Amniotic epithelial cell (primary cell): Measurements from ENCODE around the gene KLRC4.
"Not testable (repeated sequence)": the region's sequence is repeated elsewhere in the genome, so short reads cannot be mapped to it uniquely, and the experiment has no call there.

Experiments used
- DNase-seq: peaks from one replicate; pipeline ENCODE4 v3.0.0-alpha.2; 2010; ENCODE audit warnings: low read depth

KLRC4 gene

DNA sequence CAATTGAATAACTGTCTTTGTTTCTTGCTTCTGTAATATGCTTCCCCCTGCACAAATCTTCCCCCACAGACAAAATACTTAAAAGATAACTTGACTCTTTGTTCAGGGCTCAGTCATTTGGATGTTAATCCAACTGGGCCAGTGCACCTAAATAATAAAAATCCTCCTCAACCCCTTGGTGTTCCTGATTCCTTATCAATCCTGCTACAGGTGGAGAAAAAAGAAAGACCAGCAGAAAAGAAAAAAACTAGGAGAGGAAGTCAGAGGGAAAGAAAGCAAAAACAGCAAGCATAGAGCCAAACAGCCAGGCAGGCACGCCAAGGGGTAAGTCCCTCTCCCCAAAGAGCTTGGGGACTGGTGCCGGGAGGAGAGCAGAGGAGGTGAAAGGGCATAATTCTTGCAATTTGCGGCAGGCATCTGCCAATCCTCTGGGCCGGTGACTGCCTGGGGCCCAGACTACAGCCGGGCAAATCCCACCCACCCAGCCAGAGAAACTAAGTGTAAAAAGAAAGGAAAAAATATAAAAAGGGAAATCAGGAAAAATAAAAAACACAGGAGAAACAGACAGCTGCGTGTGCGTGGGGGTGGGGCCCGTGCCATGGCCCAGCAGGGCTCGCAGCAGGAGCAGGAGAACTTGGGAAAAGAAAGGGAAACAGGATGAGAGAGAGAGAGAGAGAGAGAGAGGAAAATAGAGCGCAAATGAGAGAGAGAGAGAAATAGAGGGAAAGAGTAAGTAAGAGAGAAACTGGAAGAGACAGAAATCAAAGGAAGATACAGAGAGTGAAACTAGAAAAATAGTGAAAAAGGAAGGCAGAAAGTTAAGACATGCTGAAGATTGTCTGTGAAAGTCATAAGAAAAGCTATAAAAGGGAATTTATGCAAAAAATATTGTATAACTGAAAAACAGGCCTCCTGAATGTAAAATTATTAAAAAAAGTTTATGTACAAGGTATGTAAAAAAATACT lies 41.1 kb downstream of the KLRC4 start:
- DNase-seq, result no peak

- not testable (repeated sequence) for DNase-seq
These were observed 41.8 kb downstream of the KLRC4 start for GRCh38 chr12:10367714-10368113.

- peak; percentile 38 for DNase-seq
These were observed 42.7 kb downstream of the KLRC4 start for GRCh38 chr12:10366875-10367274.

DNA sequence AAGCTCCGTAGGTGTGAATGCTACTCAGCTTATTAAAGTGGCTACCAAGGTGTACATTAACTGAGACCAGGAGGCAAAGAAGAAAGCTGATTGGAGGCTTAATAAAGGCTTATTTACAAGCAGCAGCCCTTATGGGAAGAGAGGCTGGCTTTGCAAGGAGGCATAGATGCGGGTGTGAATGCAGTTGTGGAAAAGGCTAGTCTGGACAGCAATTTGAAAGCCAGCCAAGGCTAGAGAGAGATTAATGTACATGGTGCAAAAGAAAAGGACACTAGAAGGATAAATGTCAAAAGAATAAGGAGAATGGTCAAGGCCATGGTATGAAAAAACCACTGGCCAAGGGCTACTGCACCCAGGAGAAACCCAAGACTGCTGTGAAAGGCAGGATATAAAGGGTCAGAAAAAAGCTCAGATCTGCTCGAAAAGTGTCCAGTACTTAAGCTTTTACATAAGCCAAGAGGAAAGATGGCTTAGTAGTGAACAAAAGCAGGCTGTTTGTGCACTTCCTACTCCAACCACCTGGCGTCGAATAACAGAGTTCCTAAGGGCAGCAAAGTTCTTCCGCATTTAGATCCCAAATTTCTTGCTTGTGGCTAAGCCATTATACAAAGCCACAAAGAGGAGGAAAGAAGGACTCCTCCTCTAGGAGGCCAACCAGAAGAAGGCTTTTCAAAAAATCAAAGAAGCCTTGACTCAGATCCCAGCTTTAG lies 43.7 kb downstream of the KLRC4 start:
- no peak for DNase-seq

- peak; percentile 87 for DNase-seq
These were observed 44.5 kb downstream of the KLRC4 start for GRCh38 chr12:10364815-10365622.

- DNase-seq, result peak; percentile 48
These were observed 45.4 kb downstream of the KLRC4 start for GRCh38 chr12:10363914-10364814.

- DNase-seq, result no peak
These were observed 46.0 kb downstream of the KLRC4 start for GRCh38 chr12:10363658-10363913.

GRCh38 chr12:10362828-10363657 lies 46.5 kb downstream of the KLRC4 start:
- peak; percentile 56 for DNase-seq

DNA sequence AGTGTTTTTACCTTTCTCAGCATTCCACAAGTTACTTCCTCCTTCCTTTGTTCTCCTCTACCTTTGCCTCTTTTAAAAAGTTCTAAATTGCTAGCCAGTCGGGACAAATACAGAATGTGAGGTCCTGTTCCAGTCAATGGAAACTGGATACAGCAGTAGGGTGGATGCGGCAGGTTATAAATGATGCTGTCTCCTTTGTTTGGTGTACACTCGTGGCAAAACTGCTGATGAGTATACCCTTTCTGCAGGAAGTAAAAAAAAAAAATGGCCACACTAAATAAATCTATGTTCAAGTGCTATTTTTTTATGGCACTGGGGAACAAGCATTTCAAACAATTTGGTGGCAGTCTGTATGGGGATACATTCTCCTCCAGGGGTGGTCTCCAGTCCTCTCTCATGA lies 47.2 kb downstream of the KLRC4 start:
- DNase-seq, result no peak

GRCh38 chr12:10361622-10362021 lies 47.9 kb downstream of the KLRC4 start:
- peak; percentile 67 for DNase-seq

- no peak for DNase-seq
These were observed 48.5 kb downstream of the KLRC4 start for GRCh38 chr12:10361084-10361483.

DNA sequence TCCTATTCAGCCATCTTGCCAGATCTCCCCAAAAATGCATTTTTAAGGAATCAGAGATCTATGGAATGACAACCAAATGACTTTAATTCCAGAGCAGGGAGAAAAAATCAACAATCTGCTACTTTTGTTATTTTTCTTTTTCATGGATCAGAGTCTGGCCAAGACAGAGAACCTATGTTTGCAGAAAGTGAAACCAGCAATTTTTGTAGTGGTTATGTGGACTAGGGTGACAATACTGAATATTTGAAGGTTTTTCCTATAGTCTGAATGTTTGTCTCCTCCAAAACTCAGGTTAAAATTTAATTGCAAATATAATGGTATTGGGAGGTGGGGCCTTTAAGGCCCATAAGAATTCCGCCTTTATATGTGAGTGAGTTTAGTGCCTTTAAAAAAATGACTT lies 50.6 kb downstream of the KLRC4 start:
- no peak for DNase-seq

- DNase-seq, result no peak
These were observed 51.4 kb downstream of the KLRC4 start for GRCh38 chr12:10358131-10358530.
